AG09309 (cell line): ENCODE results near the gene PRKCH.

ENCODE experiments used
- DNase-seq: peaks from one replicate; pipeline ENCODE4 v3.0.0-alpha.2; 2010; ENCODE audit warnings: low read depth
- H3K4me3 ChIP-seq: 2 replicates; pipeline ENCODE4 v1.5.1; 2011; ENCODE audit warnings: mild to moderate bottlenecking, low read depth, low read length, moderate library complexity; ENCODE audit not compliant: control insufficient read depth
- TF ChIP-seq, protein P1 (sequence below): IDR thresholded peaks from 2 replicates; pipeline ENCODE4 v1.5.1; 2011; ENCODE audit warnings: mild to moderate bottlenecking, low read depth, low read length, inconsistent platforms; ENCODE audit not compliant: insufficient read depth, control insufficient read depth; ENCODE audit errors: missing control alignments

Gene PRKCH

DNA sequence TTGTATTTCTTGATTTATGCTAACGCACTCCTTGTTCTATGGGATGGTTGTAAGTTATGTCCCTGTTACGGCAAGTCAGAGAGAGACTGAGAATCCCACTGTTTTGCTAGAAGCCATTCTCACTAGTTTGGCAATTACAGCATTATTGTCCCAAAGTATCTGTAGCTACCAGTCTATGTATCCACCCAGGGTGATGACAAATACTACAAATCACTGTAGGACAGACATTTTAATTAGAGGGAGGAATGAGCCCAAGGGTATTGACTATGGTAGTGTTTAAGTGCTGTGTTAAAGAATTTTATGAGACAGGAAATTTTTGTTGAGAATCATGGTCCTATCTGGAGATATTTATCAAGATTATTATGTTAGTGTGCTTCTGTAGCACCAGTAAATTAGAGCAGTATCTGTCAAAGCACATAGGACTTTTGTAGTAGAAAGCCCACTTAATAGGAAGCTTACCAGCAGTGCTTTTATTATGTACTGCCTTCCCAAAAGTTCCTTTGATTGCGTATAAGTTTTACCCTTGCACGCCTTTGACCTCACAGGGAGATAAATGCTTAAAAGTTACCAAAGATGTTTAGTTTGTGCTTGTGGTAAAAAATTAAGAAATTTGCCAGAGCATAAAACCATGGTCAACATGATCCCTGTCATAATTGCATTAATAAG lies 10.7 kb downstream of the PRKCH start:
- H3K4me3 ChIP-seq: no peak overlapping the region
- TF ChIP-seq, protein P1, sequence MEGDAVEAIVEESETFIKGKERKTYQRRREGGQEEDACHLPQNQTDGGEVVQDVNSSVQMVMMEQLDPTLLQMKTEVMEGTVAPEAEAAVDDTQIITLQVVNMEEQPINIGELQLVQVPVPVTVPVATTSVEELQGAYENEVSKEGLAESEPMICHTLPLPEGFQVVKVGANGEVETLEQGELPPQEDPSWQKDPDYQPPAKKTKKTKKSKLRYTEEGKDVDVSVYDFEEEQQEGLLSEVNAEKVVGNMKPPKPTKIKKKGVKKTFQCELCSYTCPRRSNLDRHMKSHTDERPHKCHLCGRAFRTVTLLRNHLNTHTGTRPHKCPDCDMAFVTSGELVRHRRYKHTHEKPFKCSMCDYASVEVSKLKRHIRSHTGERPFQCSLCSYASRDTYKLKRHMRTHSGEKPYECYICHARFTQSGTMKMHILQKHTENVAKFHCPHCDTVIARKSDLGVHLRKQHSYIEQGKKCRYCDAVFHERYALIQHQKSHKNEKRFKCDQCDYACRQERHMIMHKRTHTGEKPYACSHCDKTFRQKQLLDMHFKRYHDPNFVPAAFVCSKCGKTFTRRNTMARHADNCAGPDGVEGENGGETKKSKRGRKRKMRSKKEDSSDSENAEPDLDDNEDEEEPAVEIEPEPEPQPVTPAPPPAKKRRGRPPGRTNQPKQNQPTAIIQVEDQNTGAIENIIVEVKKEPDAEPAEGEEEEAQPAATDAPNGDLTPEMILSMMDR: no peak
- DNase-seq: no peak

DNA sequence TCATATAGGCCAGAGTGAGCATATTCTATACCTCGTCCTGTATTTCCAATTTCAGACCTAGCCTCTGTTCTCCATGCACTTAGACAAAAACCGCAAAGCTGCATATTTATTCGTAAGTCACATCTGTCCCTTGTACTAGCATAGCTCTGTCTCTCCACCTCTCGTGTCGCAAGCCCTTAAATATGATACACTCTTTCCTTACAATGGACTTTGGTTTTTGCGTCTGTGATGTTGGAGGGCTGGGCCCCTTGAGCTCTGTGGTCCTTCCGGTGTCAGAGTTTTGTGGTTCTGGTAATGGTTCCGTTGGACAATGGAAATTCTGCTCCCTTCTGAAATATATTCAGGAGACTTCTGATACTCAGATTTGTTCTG lies 11.3 kb downstream of the PRKCH start:
- no peak overlapping the region for H3K4me3 ChIP-seq
- no peak for DNase-seq
- TF ChIP-seq, protein P1: no peak

DNA sequence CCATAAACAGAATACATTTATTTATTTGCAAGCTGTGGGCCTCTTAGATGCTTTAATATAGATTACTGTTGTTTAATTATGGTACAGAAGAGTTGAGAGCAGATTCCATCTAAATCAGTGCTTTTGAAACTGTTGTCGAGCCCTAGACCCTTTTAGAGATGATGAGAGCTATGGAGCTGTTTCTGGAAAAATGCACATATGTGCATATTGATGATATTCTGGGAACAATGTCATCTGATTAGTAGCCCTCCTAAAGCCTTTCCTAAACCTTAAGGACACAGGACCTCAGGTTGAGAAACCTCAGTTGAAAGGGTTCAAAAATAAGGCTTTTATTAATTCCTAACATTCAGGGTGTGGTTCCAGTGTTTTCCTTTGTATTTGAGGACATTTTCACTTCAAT lies 11.7 kb downstream of the PRKCH start:
- DNase-seq: no peak
- H3K4me3 ChIP-seq: no peak overlapping the region
- TF ChIP-seq, protein P1: no peak

DNA sequence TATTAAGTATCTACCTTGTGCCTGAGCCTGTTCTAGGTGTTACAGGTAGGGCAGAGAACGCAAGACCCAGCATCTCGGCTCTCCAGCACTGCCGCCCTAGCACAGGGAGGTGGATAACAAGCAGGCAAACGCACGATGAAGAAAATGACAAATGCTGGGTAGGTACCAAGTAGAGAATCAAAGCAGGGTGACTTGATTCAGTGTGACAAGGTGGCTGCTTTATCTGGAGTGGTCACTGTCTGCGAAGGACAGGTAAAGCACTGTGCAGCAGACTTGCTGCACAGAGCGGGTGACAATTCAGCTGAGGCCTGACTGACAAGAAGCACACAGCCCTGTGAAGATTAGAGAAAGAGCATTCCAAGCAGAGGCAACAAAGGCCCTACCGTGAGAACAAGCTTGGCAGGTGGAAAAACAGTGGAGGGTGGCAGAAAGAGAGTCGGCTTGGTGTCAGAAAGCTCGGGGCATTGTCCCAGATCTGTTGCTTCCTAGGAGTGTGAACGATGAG lies 12.9 kb downstream of the PRKCH start:
- no peak for DNase-seq
- TF ChIP-seq, protein P1: no peak
- H3K4me3 ChIP-seq: no peak overlapping the region

DNA sequence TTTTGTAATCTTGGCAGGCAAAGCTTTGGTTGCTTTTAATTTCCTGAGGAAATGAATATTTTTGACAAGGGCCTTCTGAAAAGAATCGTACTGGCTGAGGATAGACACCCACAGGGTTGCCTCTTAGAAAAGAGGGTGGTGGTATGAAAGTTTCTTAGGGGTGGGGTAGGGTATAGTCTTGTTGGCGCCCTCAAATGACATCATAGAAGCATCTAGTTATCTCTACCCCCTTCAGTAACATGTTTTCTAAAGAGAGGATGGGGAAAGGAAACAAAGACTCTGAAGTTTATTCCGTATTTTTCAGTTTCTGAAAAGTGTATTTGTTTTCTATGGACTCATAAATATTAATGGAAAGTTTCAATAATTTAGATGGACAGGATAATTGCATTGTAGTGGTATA lies 13.7 kb downstream of the PRKCH start:
- TF ChIP-seq, protein P1: no peak
- no peak overlapping the region for H3K4me3 ChIP-seq
- no peak for DNase-seq

DNA sequence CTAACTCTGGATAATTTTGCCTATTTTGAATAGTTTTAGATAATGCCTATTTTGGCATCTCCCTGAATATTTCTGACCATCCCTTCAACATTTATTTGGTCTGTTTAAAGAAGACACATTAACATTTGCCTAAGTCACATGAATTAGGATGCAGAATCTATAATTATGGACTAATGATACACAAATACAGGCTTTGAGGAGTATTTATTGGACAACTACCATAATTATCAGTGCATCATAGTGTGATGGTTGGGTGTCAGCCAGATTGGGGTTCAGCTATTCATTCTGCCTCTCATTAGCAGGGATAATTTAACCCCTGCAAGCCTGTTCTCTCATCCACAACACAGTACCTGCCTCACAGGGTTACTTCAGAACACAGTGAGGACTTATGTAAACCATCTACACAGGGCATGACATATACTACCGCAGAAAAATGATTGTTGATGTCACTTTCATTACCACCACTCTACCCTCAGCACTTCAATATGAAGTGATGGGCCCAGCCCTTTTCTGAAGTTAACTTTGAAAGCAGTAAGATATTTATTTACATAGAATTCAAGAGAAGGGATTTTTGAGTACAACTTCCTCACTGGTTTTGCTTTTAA lies 14.4 kb downstream of the PRKCH start:
- TF ChIP-seq, protein P1: no peak
- no peak overlapping the region for H3K4me3 ChIP-seq
- DNase-seq: no peak
